GM23338 (cell line): ENCODE data around the gene SNAPC3. TPM values are rescaled to one million over a fixed set of nuclear protein-coding genes. Genes with fewer than 3 reads are reported as not detected.

Experiments
- ATAC-seq: fragments of 200-7000 bp; cut with Tn5 transposase; 3 replicates; pipeline ENCODE4 v1.9.1; 2020
- DNase-seq: peaks from one replicate; pipeline ENCODE4 v3.0.0-alpha.2; 2015; ENCODE audit warnings: low spot score
- H2AFZ ChIP-seq: fragments of 200-600 bp; sonication (generic); 2 replicates; pipeline ENCODE4 v1.8.0; 2016; ENCODE audit warnings: antibody characterized with exemption, mild to moderate bottlenecking, moderate library complexity
- H3F3A ChIP-seq: fragments of 200-600 bp; sonication (generic); replicated peaks from 2 replicates; pipeline ENCODE4 v1.8.0; 2017; ENCODE audit warnings: antibody characterized with exemption, mixed run types, low read depth
- H3K27ac ChIP-seq: fragments of 200-600 bp; sonication (generic); 2 replicates; pipeline ENCODE4 v1.6.1; 2016; ENCODE audit warnings: low read depth
- H3K27me3 ChIP-seq: fragments of 200-600 bp; sonication (generic); 2 replicates; pipeline ENCODE4 v1.8.0; 2016; ENCODE audit warnings: mild to moderate bottlenecking, mixed run types, moderate library complexity; ENCODE audit not compliant: insufficient read depth
- H3K36me3 ChIP-seq: fragments of 200-600 bp; sonication (generic); 2 replicates; pipeline ENCODE4 v1.8.0; 2016; ENCODE audit warnings: mild to moderate bottlenecking; ENCODE audit not compliant: insufficient read depth
- H3K4me1 ChIP-seq: fragments of 200-600 bp; sonication (generic); 2 replicates; pipeline ENCODE4 v1.8.0; 2016; ENCODE audit warnings: mild to moderate bottlenecking, moderate library complexity; ENCODE audit not compliant: insufficient read depth
- H3K4me2 ChIP-seq: fragments of 200-600 bp; sonication (generic); 2 replicates; pipeline ENCODE4 v1.7.1; 2017; ENCODE audit warnings: mixed run types
- H3K4me3 ChIP-seq: fragments of 200-600 bp; sonication (generic); 2 replicates; pipeline ENCODE4 v1.6.1; 2016; ENCODE audit warnings: mixed run types
- H3K79me2 ChIP-seq: fragments of 200-600 bp; sonication (generic); replicated peaks from 2 replicates; pipeline ENCODE4 v1.8.0; 2017; ENCODE audit warnings: mild to moderate bottlenecking; ENCODE audit not compliant: insufficient read depth
- H3K9me2 ChIP-seq: fragments of 200-600 bp; sonication (generic); 2 replicates; pipeline ENCODE4 v1.8.0; 2017; ENCODE audit not compliant: insufficient read depth
- H4K20me1 ChIP-seq: fragments of 200-600 bp; sonication (generic); replicated peaks from 2 replicates; pipeline ENCODE4 v1.8.0; 2017; ENCODE audit warnings: mild to moderate bottlenecking; ENCODE audit not compliant: insufficient read depth
- H3K27ac Mint-ChIP-seq: 2 replicates; pipeline ENCODE4 v1.8.0; 2020; ENCODE audit warnings: inconsistent platforms, mild to moderate bottlenecking, moderate library complexity, mixed read lengths
- H3K27me3 Mint-ChIP-seq: 3 replicates; pipeline ENCODE4 v1.8.0; 2022; ENCODE audit warnings: low read depth, mild to moderate bottlenecking, moderate library complexity, mixed read lengths, inconsistent platforms; ENCODE audit not compliant: insufficient read depth, poor library complexity
- H3K36me3 Mint-ChIP-seq: 3 replicates; pipeline ENCODE4 v1.8.0; 2021; ENCODE audit warnings: low read depth, mild to moderate bottlenecking, inconsistent platforms, moderate library complexity, mixed read lengths
- H3K4me1 Mint-ChIP-seq: 3 replicates; pipeline ENCODE4 v1.8.0; 2020; ENCODE audit warnings: mild to moderate bottlenecking, inconsistent platforms, mixed read lengths
- H3K4me3 Mint-ChIP-seq: 3 replicates; pipeline ENCODE4 v1.8.0; 2021; ENCODE audit warnings: moderate library complexity, mild to moderate bottlenecking, inconsistent platforms, mixed read lengths
- H3K9me3 Mint-ChIP-seq: 3 replicates; pipeline ENCODE4 v1.8.0; 2020; ENCODE audit warnings: moderate library complexity, mild to moderate bottlenecking, inconsistent platforms, mixed read lengths
- CREB1 ChIP-seq: fragments of 250-450 bp; sonication (Bioruptor Pico); IDR thresholded peaks from 2 replicates; pipeline ENCODE4 v1.5.0; 2020; ENCODE audit warnings: low read depth, mild to moderate bottlenecking, moderate library complexity
- ETS1 ChIP-seq: IDR thresholded peaks from 2 replicates; pipeline ENCODE4 v1.6.1; 2016; ENCODE audit warnings: antibody characterized with exemption
- NANOG ChIP-seq: IDR thresholded peaks from 2 replicates; pipeline ENCODE4 v1.6.1; 2016; ENCODE audit warnings: antibody characterized with exemption, borderline replicate concordance
- POLR2AphosphoS5 ChIP-seq: IDR thresholded peaks from 2 replicates; pipeline ENCODE4 v1.6.1; 2016; ENCODE audit warnings: antibody characterized with exemption, low read depth
- REST ChIP-seq: IDR thresholded peaks from one replicate; pipeline ENCODE4 v1.6.1; 2018; ENCODE audit warnings: antibody characterized with exemption; ENCODE audit not compliant: unreplicated experiment
- STAT1 ChIP-seq: IDR thresholded peaks from one replicate; pipeline ENCODE4 v1.6.1; 2016; ENCODE audit warnings: antibody characterized with exemption; ENCODE audit not compliant: unreplicated experiment
- ZNF114 ChIP-seq: fragments of 250-450 bp; sonication (Bioruptor Pico); IDR thresholded peaks from 2 replicates; pipeline ENCODE4 v1.5.0; 2020; ENCODE audit warnings: mild to moderate bottlenecking, moderate library complexity
- long read RNA-seq: library from polyadenylated mRNA; unstranded; transcript quantifications from one replicate; pipeline ENCODE4 v2.0.0, GENCODE V29; 2020; ENCODE audit not compliant: unreplicated experiment
- polyA plus RNA-seq: library from polyadenylated mRNA; unstranded; fragments of >200 nt; fragmentation: Nextera tagmentation; extraction: Ambion mirVana; gene quantifications from 2 replicates; pipeline ENCODE4 v1.2.1, GENCODE V29; 2016
- total RNA-seq: library from RNA; depleted of rRNA; stranded (reverse); fragments of >200 nt; shearing (Covaris generic); gene quantifications from 2 replicates; pipeline ENCODE4 v1.2.3, GENCODE V29; 2014; rRNA removed

The SNAPC3 gene
- total RNA-seq (35.2 and 36.2 TPM in 2 replicates), polyA plus RNA-seq (15.6 and 20.9 TPM in 2 replicates)
- long read RNA-seq, full-length matches to known transcripts = 4 of 6 reads
- long read RNA-seq, partial matches to known transcripts = 0 of 6 reads
- long read RNA-seq, other reads (novel, unspliced or antisense) = 2 of 6 reads

GRCh38 chr9:15422372-15423230 lies at the start of gene SNAPC3:
Gene SNAPC3, plus strand, starts transcription at chr9:15422876. Its CDS starts 4 bp downstream, at chr9:15422880.
- H3K4me3 ChIP-seq = peak within 1 kb of the TSS; percentile 86
- peaks cover 16% of the 10 kb centered on the region for H3K4me1 Mint-ChIP-seq
- TF ChIP-seq POLR2AphosphoS5 (peak; percentile 89), CREB1 (peak; percentile 79), ETS1 (peak; percentile 96), REST (no peak)
- H2AFZ ChIP-seq = peak within 1 kb of the TSS; percentile 94
- DNase-seq = peak; percentile 98
- H3K4me3 Mint-ChIP-seq = peak within 1 kb of the TSS; percentile 94
- H3K4me2 ChIP-seq = peak within 1 kb of the TSS; percentile 82
- no peaks in the 10 kb centered on the region for H3K27me3 ChIP-seq
- peaks cover 16% of the 10 kb centered on the region for H3K4me1 ChIP-seq
- peaks cover 48% of the 10 kb centered on the region for H3K79me2 ChIP-seq
- peak within 1 kb of the TSS; percentile 99 for H3K27ac Mint-ChIP-seq
- peaks cover 11% of the 10 kb centered on the region; the same call in 1 of the 2 replicates for H3K9me2 ChIP-seq
- 0 out of 2 replicates have a peak, but pooled peaks cover 3% of the 10 kb centered on the region for H3F3A ChIP-seq
- no peaks in the 10 kb centered on the region; the same call in 1 of the 2 replicates for H3K36me3 ChIP-seq
- peaks cover 3% of the 10 kb centered on the region for H3K27me3 Mint-ChIP-seq
- peak; percentile 96 for ATAC-seq
- peaks cover 9% of the 10 kb centered on the region; the same call in 1 of the 2 replicates for H4K20me1 ChIP-seq
- no peaks in the 10 kb centered on the region for H3K9me3 Mint-ChIP-seq
- H3K36me3 Mint-ChIP-seq = peaks cover 33% of the 10 kb centered on the region
- H3K27ac ChIP-seq = peak within 1 kb of the TSS; percentile 95

- Histone ChIP-seq H3K36me3 (no peaks in the 10 kb centered on the region), H3K4me2 (no peak overlapping the region), H3K4me3 (no peak overlapping the region), H3K27me3 (no peaks in the 10 kb centered on the region), H4K20me1 (no peaks in the 10 kb centered on the region), H3K27ac (no peak overlapping the region), H3K79me2 (no peaks in the 10 kb centered on the region), H2AFZ (peak overlapping the region; percentile 59; the same call in 1 of the 2 replicates), H3K4me1 (no peaks in the 10 kb centered on the region), H3F3A (no peaks in the 10 kb centered on the region), H3K9me2 (0 out of 2 replicates have a peak, but pooled peaks cover 3% of the 10 kb centered on the region)
- DNase-seq (no peak), ATAC-seq (no peak)
- Mint-ChIP-seq H3K4me3 (no peak overlapping the region), H3K27ac (no peak overlapping the region), H3K4me1 (peaks cover 10% of the 10 kb centered on the region), H3K27me3 (peaks cover 9% of the 10 kb centered on the region), H3K36me3 (no peaks in the 10 kb centered on the region; the same call in 2 of the 3 replicates), H3K9me3 (peaks cover 6% of the 10 kb centered on the region; the same call in 1 of the 3 replicates)
- TF ChIP-seq STAT1 = no peak
- no peak for TF ChIP-seq ZNF114
- TF ChIP-seq NANOG = no peak
- no peak for TF ChIP-seq ETS1
- no peak for TF ChIP-seq REST
Observed at GRCh38 chr9:15373881-15374280, 48.8 kb upstream of the SNAPC3 start.
